HFFc6 (cell line): ENCODE results near the gene EIF4G1. TPM values are rescaled to one million over a fixed set of nuclear protein-coding genes. Genes with fewer than 3 reads are reported as not detected.

Experiments used
- DNase-seq: peaks from one replicate; pipeline ENCODE4 v3.0.0-alpha.2; 2018
- H3K27ac Mint-ChIP-seq: 2 replicates; pipeline ENCODE4 v1.8.0; 2020; ENCODE audit warnings: mild to moderate bottlenecking, mixed read lengths
- H3K27me3 Mint-ChIP-seq: 2 replicates; pipeline ENCODE4 v1.8.0; 2021; ENCODE audit warnings: mild to moderate bottlenecking, moderate library complexity, mixed read lengths; ENCODE audit not compliant: insufficient read depth
- H3K36me3 Mint-ChIP-seq: 2 replicates; pipeline ENCODE4 v1.8.0; 2021; ENCODE audit warnings: low read depth, mixed read lengths
- H3K4me1 Mint-ChIP-seq: 2 replicates; pipeline ENCODE4 v1.8.0; 2020; ENCODE audit warnings: low read depth, mixed read lengths
- H3K4me3 Mint-ChIP-seq: 2 replicates; pipeline ENCODE4 v1.8.0; 2020; ENCODE audit warnings: mild to moderate bottlenecking, moderate library complexity, mixed read lengths
- H3K9me3 Mint-ChIP-seq: 2 replicates; pipeline ENCODE4 v1.8.0; 2020; ENCODE audit warnings: mild to moderate bottlenecking, mixed read lengths
- CTCF ChIP-seq: fragments of 200-600 bp; sonication (generic); IDR thresholded peaks from 2 replicates; pipeline ENCODE4 v1.5.0; 2021; ENCODE audit warnings: antibody characterized with exemption, mild to moderate bottlenecking
- total RNA-seq, 6 experiments: library from RNA; stranded (reverse); fragmentation: NEBNext Ultra II Directional; extraction: Animal tissue kit (Norgen Biotek cat#: 25700); gene quantifications; 2 replicates in 1 of 6; 3 replicates in 5 of 6; pipeline ENCODE4 v1.2.3, GENCODE V29; 2021

The EIF4G1 gene
- total RNA-seq, 6 experiments from 2014 or later = 522 to 605 (median 559) TPM

- no peak overlapping the region for H3K4me3 Mint-ChIP-seq
- no peak for DNase-seq
- peaks cover 6% of the 10 kb centered on the region; the same call in 1 of the 2 replicates for H3K36me3 Mint-ChIP-seq
- TF ChIP-seq CTCF = no peak
- H3K27me3 Mint-ChIP-seq = peaks cover 4% of the 10 kb centered on the region; the same call in 1 of the 2 replicates
- H3K27ac Mint-ChIP-seq = no peak overlapping the region
- peaks cover 28% of the 10 kb centered on the region for H3K4me1 Mint-ChIP-seq
- H3K9me3 Mint-ChIP-seq = no peaks in the 10 kb centered on the region
Measured at GRCh38 chr3:184358124-184358767, 43.8 kb downstream of the EIF4G1 start.

- H3K27me3 Mint-ChIP-seq = peaks cover 8% of the 10 kb centered on the region
Measured at GRCh38 chr3:184358921-184359350, 44.5 kb downstream of the EIF4G1 start.

GRCh38 chr3:184359610-184360009, 45.2 kb downstream of the EIF4G1 start:
- Mint-ChIP-seq H3K27me3 (peaks cover 8% of the 10 kb centered on the region), H3K4me1 (peaks cover 34% of the 10 kb centered on the region), H3K9me3 (no peaks in the 10 kb centered on the region), H3K4me3 (peak overlapping the region; percentile 91), H3K27ac (peak overlapping the region; percentile 50), H3K36me3 (peaks cover 10% of the 10 kb centered on the region)
- no peak for TF ChIP-seq CTCF
- no peak for DNase-seq

More at GRCh38 chr3:184358921-184359350, 44.5 kb downstream of the EIF4G1 start:
- H3K9me3 Mint-ChIP-seq = no peaks in the 10 kb centered on the region
- H3K4me3 Mint-ChIP-seq = no peak overlapping the region
- H3K27ac Mint-ChIP-seq = no peak overlapping the region
- TF ChIP-seq CTCF = no peak
- H3K36me3 Mint-ChIP-seq = peaks cover 6% of the 10 kb centered on the region; the same call in 1 of the 2 replicates
- H3K4me1 Mint-ChIP-seq = peaks cover 28% of the 10 kb centered on the region
- no peak for DNase-seq

GRCh38 chr3:184360070-184360928, 45.9 kb downstream of the EIF4G1 start:
- Mint-ChIP-seq H3K4me3 (peak overlapping the region; percentile 91), H3K9me3 (no peaks in the 10 kb centered on the region), H3K36me3 (peaks cover 15% of the 10 kb centered on the region), H3K4me1 (peaks cover 36% of the 10 kb centered on the region), H3K27me3 (peaks cover 7% of the 10 kb centered on the region), H3K27ac (peak overlapping the region; percentile 72)
- DNase-seq = no peak
- no peak for TF ChIP-seq CTCF

- peaks cover 12% of the 10 kb centered on the region for H3K36me3 Mint-ChIP-seq
Measured at GRCh38 chr3:184360929-184361531, 46.6 kb downstream of the EIF4G1 start.

More at GRCh38 chr3:184360929-184361531, 46.6 kb downstream of the EIF4G1 start:
- no peak for DNase-seq
- Mint-ChIP-seq H3K27ac (peak overlapping the region; percentile 72), H3K9me3 (no peaks in the 10 kb centered on the region), H3K4me1 (peaks cover 29% of the 10 kb centered on the region), H3K4me3 (peak overlapping the region; percentile 91), H3K27me3 (peaks cover 6% of the 10 kb centered on the region)
- no peak for TF ChIP-seq CTCF
